Measurements from ENCODE around the gene NCOA7. TPM values are rescaled to one million over a fixed set of nuclear protein-coding genes. Genes with fewer than 3 reads are reported as not detected.

NCOA7 gene
- total RNA-seq, 1 donor from 2014 or later, result 74.9 TPM

DNA sequence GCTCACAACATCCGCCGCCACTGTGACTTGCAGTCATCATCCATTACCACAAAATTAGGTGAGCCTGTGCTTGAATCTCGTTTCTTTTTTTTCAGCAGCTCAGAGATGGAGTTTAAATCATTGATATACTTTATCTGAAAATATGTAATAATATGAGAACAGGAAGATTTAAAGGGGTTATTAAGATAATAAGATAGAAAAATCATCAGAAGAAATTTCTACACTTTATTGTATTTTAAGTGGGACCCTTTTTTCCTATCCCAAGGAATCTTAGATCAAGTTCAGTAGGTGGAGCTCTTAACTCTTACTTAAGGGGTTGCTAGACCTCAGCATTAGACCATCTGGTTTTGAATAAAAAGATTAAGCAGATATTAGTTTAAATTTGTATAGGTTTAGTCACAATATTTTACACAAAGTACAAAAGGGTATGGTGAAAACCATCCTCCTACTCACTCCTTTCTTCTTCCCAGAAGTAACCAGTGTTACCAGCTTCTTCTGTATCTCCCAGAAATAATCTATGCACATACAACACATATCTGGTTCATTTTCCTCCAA is 9.4 kb upstream of the NCOA7 start:
- Mint-ChIP-seq H3K36me3 (ENCODE audit: low read depth) (peaks cover 3% of the 10 kb centered on the region), H3K4me1 (ENCODE audit: low read depth) (peaks cover 24% of the 10 kb centered on the region), H3K4me3 (ENCODE audit: unreplicated experiment) (no peak overlapping the region), H3K9me3 (ENCODE audit: low read depth) (peaks cover 5% of the 10 kb centered on the region), H3K27me3 (ENCODE audit: low read depth) (no peaks in the 10 kb centered on the region), H3K27ac (ENCODE audit: unreplicated experiment) (no peak overlapping the region)
- DNase-seq (ENCODE audit: low spot score), result no peak
- TF ChIP-seq, protein P1, sequence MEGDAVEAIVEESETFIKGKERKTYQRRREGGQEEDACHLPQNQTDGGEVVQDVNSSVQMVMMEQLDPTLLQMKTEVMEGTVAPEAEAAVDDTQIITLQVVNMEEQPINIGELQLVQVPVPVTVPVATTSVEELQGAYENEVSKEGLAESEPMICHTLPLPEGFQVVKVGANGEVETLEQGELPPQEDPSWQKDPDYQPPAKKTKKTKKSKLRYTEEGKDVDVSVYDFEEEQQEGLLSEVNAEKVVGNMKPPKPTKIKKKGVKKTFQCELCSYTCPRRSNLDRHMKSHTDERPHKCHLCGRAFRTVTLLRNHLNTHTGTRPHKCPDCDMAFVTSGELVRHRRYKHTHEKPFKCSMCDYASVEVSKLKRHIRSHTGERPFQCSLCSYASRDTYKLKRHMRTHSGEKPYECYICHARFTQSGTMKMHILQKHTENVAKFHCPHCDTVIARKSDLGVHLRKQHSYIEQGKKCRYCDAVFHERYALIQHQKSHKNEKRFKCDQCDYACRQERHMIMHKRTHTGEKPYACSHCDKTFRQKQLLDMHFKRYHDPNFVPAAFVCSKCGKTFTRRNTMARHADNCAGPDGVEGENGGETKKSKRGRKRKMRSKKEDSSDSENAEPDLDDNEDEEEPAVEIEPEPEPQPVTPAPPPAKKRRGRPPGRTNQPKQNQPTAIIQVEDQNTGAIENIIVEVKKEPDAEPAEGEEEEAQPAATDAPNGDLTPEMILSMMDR (IDR thresholded peaks at IDR 0.05), result peak; percentile 75

- H3K4me1 Mint-ChIP-seq (ENCODE audit: low read depth), result peaks cover 35% of the 10 kb centered on the region
- peak overlapping the region; percentile 2 for H3K4me3 Mint-ChIP-seq (ENCODE audit: unreplicated experiment)
- H3K27ac Mint-ChIP-seq (ENCODE audit: unreplicated experiment), result peak overlapping the region; percentile 81
- no peak for DNase-seq (ENCODE audit: low spot score)
- TF ChIP-seq, protein P1 (IDR thresholded peaks at IDR 0.05), result no peak
- H3K36me3 Mint-ChIP-seq (ENCODE audit: low read depth), result peaks cover 11% of the 10 kb centered on the region
- H3K27me3 Mint-ChIP-seq (ENCODE audit: low read depth), result no peaks in the 10 kb centered on the region
- H3K9me3 Mint-ChIP-seq (ENCODE audit: low read depth), result peaks cover 5% of the 10 kb centered on the region
Observed at GRCh38 chr6:125784365-125784764, 6.4 kb upstream of the NCOA7 start.

- peaks cover under 1% of the 10 kb centered on the region for H3K9me3 Mint-ChIP-seq (ENCODE audit: low read depth)
- TF ChIP-seq, protein P1 (IDR thresholded peaks at IDR 0.05), result peak; percentile 63
- no peak for DNase-seq (ENCODE audit: low spot score)
- H3K27me3 Mint-ChIP-seq (ENCODE audit: low read depth), result no peaks in the 10 kb centered on the region
- H3K27ac Mint-ChIP-seq (ENCODE audit: unreplicated experiment), result no peak overlapping the region
- H3K4me3 Mint-ChIP-seq (ENCODE audit: unreplicated experiment), result no peak overlapping the region
- H3K4me1 Mint-ChIP-seq (ENCODE audit: low read depth), result peaks cover 49% of the 10 kb centered on the region
- peaks cover 11% of the 10 kb centered on the region for H3K36me3 Mint-ChIP-seq (ENCODE audit: low read depth)
Observed at GRCh38 chr6:125787791-125788190, 3.0 kb upstream of the NCOA7 start.

- H3K4me3 Mint-ChIP-seq (ENCODE audit: unreplicated experiment), result no peak overlapping the region
- peaks cover 11% of the 10 kb centered on the region for H3K36me3 Mint-ChIP-seq (ENCODE audit: low read depth)
- peak overlapping the region; percentile 96 for H3K27ac Mint-ChIP-seq (ENCODE audit: unreplicated experiment)
- no peak for DNase-seq (ENCODE audit: low spot score)
- H3K4me1 Mint-ChIP-seq (ENCODE audit: low read depth), result peaks cover 55% of the 10 kb centered on the region
- TF ChIP-seq, protein P1 (IDR thresholded peaks at IDR 0.05), result no peak
- no peaks in the 10 kb centered on the region for H3K27me3 Mint-ChIP-seq (ENCODE audit: low read depth)
- no peaks in the 10 kb centered on the region for H3K9me3 Mint-ChIP-seq (ENCODE audit: low read depth)
Observed at GRCh38 chr6:125789167-125789566, 1.6 kb upstream of the NCOA7 start.

DNA sequence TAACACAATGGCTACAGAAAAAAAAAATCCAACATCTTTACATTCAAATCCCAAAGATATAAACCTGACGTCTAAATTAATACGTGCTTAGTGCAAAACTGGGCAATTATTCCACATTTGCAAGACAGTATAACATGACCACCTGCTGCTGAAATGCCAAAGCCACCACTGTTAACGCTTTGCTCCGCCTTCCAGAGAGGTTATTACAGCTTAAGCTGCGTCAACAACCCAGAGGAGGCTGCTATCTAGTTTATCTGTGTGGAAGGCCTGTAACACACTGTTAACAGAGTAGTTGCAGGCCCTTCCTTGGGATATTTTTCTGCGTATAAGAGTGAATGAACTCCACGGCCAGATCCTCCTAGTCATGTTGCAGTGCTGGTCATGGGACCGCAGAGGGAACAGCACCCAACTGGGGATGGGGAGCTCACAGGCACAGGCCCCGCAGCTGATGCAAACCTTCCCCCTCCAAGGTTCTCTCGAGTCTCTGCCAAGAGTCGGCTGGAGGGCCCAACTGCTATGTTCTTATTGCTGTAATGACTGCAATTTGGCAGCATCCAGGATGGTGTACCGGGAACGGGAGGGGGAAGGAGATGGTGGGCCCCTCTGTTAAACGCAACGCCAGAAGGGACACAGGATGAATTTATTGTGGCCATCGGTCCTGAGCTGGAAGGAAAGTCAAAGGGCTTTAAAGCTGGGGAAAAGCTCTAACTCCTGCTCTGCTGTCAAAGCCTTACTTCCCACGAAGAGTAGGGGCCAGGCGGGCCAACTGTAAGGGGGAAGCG is 993 bp upstream of the NCOA7 start:
- Mint-ChIP-seq H3K27ac (ENCODE audit: unreplicated experiment) (peak overlapping the region; percentile 96), H3K4me1 (ENCODE audit: low read depth) (peaks cover 55% of the 10 kb centered on the region), H3K4me3 (ENCODE audit: unreplicated experiment) (peak overlapping the region; percentile 71), H3K36me3 (ENCODE audit: low read depth) (peaks cover 11% of the 10 kb centered on the region), H3K9me3 (ENCODE audit: low read depth) (no peaks in the 10 kb centered on the region), H3K27me3 (ENCODE audit: low read depth) (no peaks in the 10 kb centered on the region)
- DNase-seq (ENCODE audit: low spot score), result no peak
- TF ChIP-seq, protein P1 (IDR thresholded peaks at IDR 0.05), result no peak
